KMS-11 (cell line): Measurements from ENCODE around the gene TIGIT.

Experiments used
- H2AFZ ChIP-seq: fragments of 200-600 bp; sonication (generic); 2 replicates; pipeline ENCODE4 v1.6.1; 2016; ENCODE audit warnings: antibody characterized with exemption, mixed run types, low read depth
- H3K27ac ChIP-seq: fragments of 200-600 bp; sonication (generic); 2 replicates; pipeline ENCODE4 v1.6.1; 2016; ENCODE audit warnings: mild to moderate bottlenecking, mixed run types
- H3K27me3 ChIP-seq: fragments of 200-600 bp; sonication (generic); 2 replicates; pipeline ENCODE4 v1.6.1; 2017; ENCODE audit warnings: mild to moderate bottlenecking, low read depth, mixed run types, moderate library complexity; ENCODE audit not compliant: insufficient read depth
- H3K36me3 ChIP-seq: fragments of 200-600 bp; sonication (generic); 2 replicates; pipeline ENCODE4 v1.6.1; 2017; ENCODE audit warnings: mild to moderate bottlenecking, mixed run types; ENCODE audit not compliant: insufficient read depth
- H3K4me1 ChIP-seq: fragments of 200-600 bp; sonication (generic); 2 replicates; pipeline ENCODE4 v1.6.1; 2016; ENCODE audit warnings: mild to moderate bottlenecking, low read depth, mixed run types; ENCODE audit not compliant: poor library complexity, severe bottlenecking
- H3K4me2 ChIP-seq: fragments of 200-600 bp; sonication (generic); 2 replicates; pipeline ENCODE4 v1.7.0; 2016; ENCODE audit warnings: mild to moderate bottlenecking, mixed run types
- H3K4me3 ChIP-seq: fragments of 200-600 bp; sonication (generic); IDR thresholded peaks from 2 replicates; pipeline ENCODE4 v1.6.1; 2017; ENCODE audit warnings: low read depth, low read length, mixed read lengths; ENCODE audit not compliant: insufficient read depth
- H3K79me2 ChIP-seq: fragments of 200-600 bp; sonication (generic); 2 replicates; pipeline ENCODE4 v1.6.1; 2016; ENCODE audit warnings: low read depth, mixed run types; ENCODE audit not compliant: insufficient read depth
- H3K9ac ChIP-seq: fragments of 200-600 bp; sonication (generic); 2 replicates; pipeline ENCODE4 v1.6.1; 2016; ENCODE audit warnings: mild to moderate bottlenecking, mixed run types
- H4K20me1 ChIP-seq: fragments of 200-600 bp; sonication (generic); 2 replicates; pipeline ENCODE4 v1.6.1; 2016; ENCODE audit warnings: mild to moderate bottlenecking, mixed run types; ENCODE audit not compliant: insufficient read depth
- CTCF ChIP-seq: fragments of 200-600 bp; sonication (generic); conservative IDR thresholded peaks from 2 replicates; pipeline ENCODE4 v1.6.1; 2017; ENCODE audit warnings: low read depth, mild to moderate bottlenecking, antibody characterized with exemption, low read length, moderate library complexity, mixed read lengths

The TIGIT gene

GRCh38 chr3:114332342-114333179 lies 38.7 kb downstream of the TIGIT start:
- Histone ChIP-seq H3K27me3 (no peaks in the 10 kb centered on the region), H3K27ac (peak overlapping the region; percentile 29; the same call in 1 of the 2 replicates), H4K20me1 (no peaks in the 10 kb centered on the region), H2AFZ (0 out of 2 replicates have a peak overlapping the region, but pooled peaks have one; percentile 10), H3K9ac (no peak overlapping the region), H3K79me2 (no peaks in the 10 kb centered on the region), H3K36me3 (no peaks in the 10 kb centered on the region), H3K4me3 (no peak overlapping the region), H3K4me1 (peaks cover 24% of the 10 kb centered on the region), H3K4me2 (peak overlapping the region; percentile 26)
- no peak for TF ChIP-seq CTCF

- H3K4me3 ChIP-seq = no peak overlapping the region
Observed at GRCh38 chr3:114333180-114333922, 39.5 kb downstream of the TIGIT start.

DNA sequence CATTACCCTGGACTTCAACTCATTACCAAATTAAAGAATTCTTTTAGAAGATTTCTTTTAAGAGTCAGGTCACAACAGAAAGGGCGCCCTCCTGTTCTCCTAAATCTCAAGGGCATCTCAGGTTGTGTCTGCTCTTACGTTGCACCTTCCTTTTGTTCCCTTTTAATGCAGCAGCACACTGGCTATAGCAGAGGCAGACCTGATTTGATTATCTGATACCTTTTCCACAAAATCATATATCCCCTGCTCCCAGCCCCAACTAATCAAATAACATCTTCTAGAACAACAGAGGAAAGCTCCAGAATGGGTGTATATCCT lies 40.1 kb downstream of the TIGIT start:
- no peak for TF ChIP-seq CTCF

More at GRCh38 chr3:114333180-114333922, 39.5 kb downstream of the TIGIT start:
- H3K27me3 ChIP-seq = no peaks in the 10 kb centered on the region
- peak overlapping the region; percentile 26 for H3K4me2 ChIP-seq
- no peak overlapping the region for H3K9ac ChIP-seq
- no peaks in the 10 kb centered on the region for H3K36me3 ChIP-seq
- H2AFZ ChIP-seq = no peak overlapping the region
- TF ChIP-seq CTCF = no peak
- H3K4me1 ChIP-seq = peaks cover 25% of the 10 kb centered on the region
- H3K27ac ChIP-seq = peak overlapping the region; percentile 29; the same call in 1 of the 2 replicates
- H3K79me2 ChIP-seq = no peaks in the 10 kb centered on the region
- no peaks in the 10 kb centered on the region for H4K20me1 ChIP-seq

DNA sequence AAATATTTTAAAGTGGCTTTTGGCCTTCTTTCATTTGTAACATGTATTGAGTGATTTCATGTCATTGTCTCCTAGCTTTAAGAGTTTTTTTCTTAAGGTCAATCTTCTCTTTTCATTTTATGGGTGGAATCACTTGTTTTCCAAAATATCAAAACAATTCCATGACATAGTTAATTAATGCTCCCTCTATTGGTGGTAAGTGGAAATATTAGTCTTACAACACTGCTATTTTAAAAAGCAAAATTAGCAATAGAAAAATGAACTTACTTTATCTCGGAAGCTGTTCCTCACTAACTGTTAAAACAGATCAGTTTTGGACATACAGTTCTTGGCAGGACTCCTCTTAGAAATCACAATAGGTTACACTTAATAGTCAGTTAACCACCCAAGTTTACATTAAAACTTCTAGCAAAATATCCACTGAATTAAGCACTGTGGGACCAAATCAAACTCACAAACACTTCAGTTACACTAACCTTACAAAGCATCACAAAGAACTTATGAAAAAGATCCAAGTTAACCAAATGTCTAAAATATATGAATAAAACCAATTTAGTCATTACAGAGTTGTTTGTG lies 42.4 kb downstream of the TIGIT start:
- Histone ChIP-seq H3K4me1 (peaks cover 28% of the 10 kb centered on the region), H3K27ac (no peak overlapping the region), H3K36me3 (no peaks in the 10 kb centered on the region), H3K4me2 (no peak overlapping the region), H2AFZ (no peak overlapping the region), H4K20me1 (no peaks in the 10 kb centered on the region), H3K79me2 (no peaks in the 10 kb centered on the region), H3K9ac (no peak overlapping the region), H3K27me3 (no peaks in the 10 kb centered on the region), H3K4me3 (no peak overlapping the region)
- TF ChIP-seq CTCF = peak; percentile 90

More for the DNA sequence above, 40.1 kb downstream of the TIGIT start:
- Histone ChIP-seq H3K27me3 (no peaks in the 10 kb centered on the region), H3K27ac (no peak overlapping the region), H3K4me3 (no peak overlapping the region), H4K20me1 (no peaks in the 10 kb centered on the region), H3K9ac (no peak overlapping the region), H2AFZ (no peak overlapping the region), H3K4me1 (peaks cover 28% of the 10 kb centered on the region), H3K79me2 (no peaks in the 10 kb centered on the region), H3K4me2 (no peak overlapping the region), H3K36me3 (no peaks in the 10 kb centered on the region)
